NCI-H1694 (cell line): ENCODE data around the gene PCOLCE2.
"Not testable (repeated sequence)": the region's sequence is repeated elsewhere in the genome, so short reads cannot be mapped to it uniquely, and the experiment has no call there.

Experiments
- DNase-seq: peaks from one replicate; lab custom pipeline; 2025; lab: John Stamatoyannopoulos, UW

Gene PCOLCE2

GRCh38 chr3:142898346-142899213 is 9.7 kb upstream of the PCOLCE2 start:
- DNase-seq: peak; percentile 78

- DNase-seq: peak; percentile 90
These were observed 8.9 kb upstream of the PCOLCE2 start for GRCh38 chr3:142897807-142898206.

- no peak for DNase-seq
These were observed 8.1 kb upstream of the PCOLCE2 start for GRCh38 chr3:142896996-142897395.

- DNase-seq: no peak
These were observed 7.4 kb upstream of the PCOLCE2 start for GRCh38 chr3:142896201-142896755.

GRCh38 chr3:142894493-142894892 is 5.6 kb upstream of the PCOLCE2 start:
- DNase-seq: no peak

GRCh38 chr3:142892714-142893113 is 3.8 kb upstream of the PCOLCE2 start:
- DNase-seq: no peak

GRCh38 chr3:142890592-142890991 is 1.7 kb upstream of the PCOLCE2 start:
- no peak for DNase-seq

GRCh38 chr3:142889212-142890014 is 530 bp upstream of the PCOLCE2 start:
- DNase-seq: no peak

- DNase-seq: peak; percentile 91
These were observed 793 bp downstream of the PCOLCE2 start for GRCh38 chr3:142888099-142888480.

GRCh38 chr3:142886940-142887339 is 1.9 kb downstream of the PCOLCE2 start:
- DNase-seq: no peak

GRCh38 chr3:142886021-142886420 is 2.9 kb downstream of the PCOLCE2 start:
- no peak for DNase-seq

GRCh38 chr3:142884531-142884930 is 4.4 kb downstream of the PCOLCE2 start:
- no peak for DNase-seq

GRCh38 chr3:142883534-142883933 is 5.3 kb downstream of the PCOLCE2 start:
- DNase-seq: not testable (repeated sequence)

- no peak for DNase-seq
These were observed 7.2 kb downstream of the PCOLCE2 start for GRCh38 chr3:142881445-142882224.

- no peak for DNase-seq
These were observed 10.1 kb downstream of the PCOLCE2 start for GRCh38 chr3:142878649-142879300.

- DNase-seq: no peak
These were observed 12.5 kb downstream of the PCOLCE2 start for GRCh38 chr3:142876417-142876816.

- no peak for DNase-seq
These were observed 13.2 kb downstream of the PCOLCE2 start for GRCh38 chr3:142875583-142876207.

- no peak for DNase-seq
These were observed 13.8 kb downstream of the PCOLCE2 start for GRCh38 chr3:142875099-142875498.

- DNase-seq: not testable (repeated sequence)
These were observed 20.5 kb downstream of the PCOLCE2 start for GRCh38 chr3:142868382-142868781.

- DNase-seq: no peak
These were observed 21.8 kb downstream of the PCOLCE2 start for GRCh38 chr3:142866841-142867631.
